Measurements from ENCODE around the gene KRTAP25-1.

KRTAP25-1 gene, protein sequence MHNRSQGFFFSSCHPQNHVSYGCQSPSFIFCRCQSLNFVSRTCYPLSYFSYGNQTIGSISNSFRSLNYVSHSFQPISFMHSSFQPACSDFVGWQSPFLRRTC

GRCh38 chr21:30289215-30289614 is at the start of gene KRTAP25-1:
Gene KRTAP25-1, minus strand, starts transcription at chr21:30289514. Its CDS starts 24 bp downstream, at chr21:30289490.
- no peaks in the 10 kb centered on the region for H3K4me1 Mint-ChIP-seq (ENCODE audit: low read depth)
- no peak within 1 kb of the TSS for H3K4me3 Mint-ChIP-seq
- no peaks in the 10 kb centered on the region for H3K9me3 Mint-ChIP-seq (ENCODE audit: low read depth)
- peaks cover 8% of the 10 kb centered on the region for H3K27me3 Mint-ChIP-seq
- H3K36me3 Mint-ChIP-seq = no peaks in the 10 kb centered on the region
- no peak within 1 kb of the TSS for H3K27ac Mint-ChIP-seq

GRCh38 chr21:30338717-30339116 is 49.4 kb upstream of the KRTAP25-1 start:
- no peaks in the 10 kb centered on the region for H3K9me3 Mint-ChIP-seq (ENCODE audit: low read depth)
- H3K4me3 Mint-ChIP-seq = no peak overlapping the region
- no peaks in the 10 kb centered on the region for H3K4me1 Mint-ChIP-seq (ENCODE audit: low read depth)
- no peaks in the 10 kb centered on the region for H3K36me3 Mint-ChIP-seq
- H3K27me3 Mint-ChIP-seq = peaks cover 7% of the 10 kb centered on the region
- H3K27ac Mint-ChIP-seq = no peak overlapping the region

GRCh38 chr21:30337772-30338171 is 48.5 kb upstream of the KRTAP25-1 start:
- H3K27ac Mint-ChIP-seq = no peak overlapping the region
- H3K4me3 Mint-ChIP-seq = no peak overlapping the region
- peaks cover 4% of the 10 kb centered on the region for H3K27me3 Mint-ChIP-seq
- no peaks in the 10 kb centered on the region for H3K36me3 Mint-ChIP-seq
- no peaks in the 10 kb centered on the region for H3K9me3 Mint-ChIP-seq (ENCODE audit: low read depth)
- no peaks in the 10 kb centered on the region for H3K4me1 Mint-ChIP-seq (ENCODE audit: low read depth)

- no peaks in the 10 kb centered on the region for H3K9me3 Mint-ChIP-seq (ENCODE audit: low read depth)
- peaks cover 4% of the 10 kb centered on the region for H3K27me3 Mint-ChIP-seq
- no peak within 1 kb of the TSS for H3K27ac Mint-ChIP-seq
Observed at GRCh38 chr21:30337276-30337744, 48.0 kb upstream of the KRTAP25-1 start, which contains the start of gene KRTAP27-1. Gene KRTAP27-1, minus strand, starts transcription at chr21:30337694. Its CDS starts 26 bp downstream, at chr21:30337668.

DNA sequence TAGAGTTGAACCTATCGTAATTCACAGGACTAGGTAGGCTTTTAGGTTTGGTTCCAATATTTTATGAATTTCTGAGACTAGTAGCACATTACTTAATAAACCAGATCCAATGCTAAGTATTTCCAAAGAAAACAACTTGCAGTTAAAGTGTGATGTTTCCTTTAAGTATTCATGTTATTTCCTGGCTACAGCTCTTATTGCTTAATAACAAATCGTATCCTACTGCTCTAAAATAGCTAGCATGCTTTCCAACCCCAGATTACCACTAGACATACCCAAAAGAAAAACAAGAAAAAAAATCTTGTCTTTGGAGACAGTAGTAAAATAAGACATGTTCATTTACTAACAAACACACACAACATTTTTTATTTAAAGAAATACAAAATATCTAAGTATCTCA is 47.3 kb upstream of the KRTAP25-1 start:
- Mint-ChIP-seq H3K4me3 (no peak overlapping the region), H3K27ac (no peak overlapping the region), H3K27me3 (peaks cover 1% of the 10 kb centered on the region), H3K36me3 (no peaks in the 10 kb centered on the region), H3K9me3 (ENCODE audit: low read depth) (no peaks in the 10 kb centered on the region), H3K4me1 (ENCODE audit: low read depth) (no peaks in the 10 kb centered on the region)

More at GRCh38 chr21:30337276-30337744, 48.0 kb upstream of the KRTAP25-1 start, which contains the start of gene KRTAP27-1:
- Mint-ChIP-seq H3K36me3 (no peaks in the 10 kb centered on the region), H3K4me3 (no peak within 1 kb of the TSS), H3K4me1 (ENCODE audit: low read depth) (no peaks in the 10 kb centered on the region)

DNA sequence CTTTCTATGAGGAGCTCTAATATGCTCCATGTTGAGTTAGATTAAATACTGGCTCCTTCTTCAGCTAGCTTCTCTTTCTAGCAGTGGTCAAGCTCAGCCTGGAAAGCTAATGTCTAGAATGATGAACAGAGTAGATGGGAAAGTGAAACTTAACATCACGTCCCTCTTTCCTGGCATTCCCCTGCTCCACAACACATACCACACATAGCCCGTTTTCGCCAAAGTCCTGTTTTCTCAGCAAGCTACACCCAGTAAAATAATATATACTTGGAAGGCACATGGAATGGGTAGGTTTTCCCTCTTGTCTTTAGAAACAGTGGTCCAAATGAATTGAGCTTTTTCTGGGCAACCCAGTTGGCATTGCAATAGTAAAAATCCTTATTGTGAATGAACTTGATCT is 44.4 kb upstream of the KRTAP25-1 start:
- no peaks in the 10 kb centered on the region for H3K9me3 Mint-ChIP-seq (ENCODE audit: low read depth)

DNA sequence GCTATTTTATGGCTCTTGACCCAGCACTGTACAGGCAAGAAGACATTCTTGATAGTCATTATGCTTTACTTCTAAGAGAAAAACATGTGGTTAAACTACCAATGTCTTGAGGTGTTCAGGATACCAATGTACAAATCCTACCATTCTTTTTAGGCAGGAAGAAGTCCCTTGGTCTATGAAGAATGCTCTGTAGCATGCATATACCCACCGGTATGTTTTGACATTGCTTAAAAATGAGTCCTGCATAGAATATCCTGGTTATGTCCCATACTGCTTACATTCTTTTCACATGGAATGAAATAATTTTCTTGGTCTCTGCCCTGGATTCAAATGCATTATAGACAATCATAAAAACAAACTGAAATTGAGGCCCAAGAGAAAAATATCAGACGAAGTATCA is 43.4 kb upstream of the KRTAP25-1 start:
- no peaks in the 10 kb centered on the region for H3K4me1 Mint-ChIP-seq (ENCODE audit: low read depth)
- H3K4me3 Mint-ChIP-seq = no peak overlapping the region
- H3K27ac Mint-ChIP-seq = no peak overlapping the region
- no peaks in the 10 kb centered on the region for H3K36me3 Mint-ChIP-seq
- H3K9me3 Mint-ChIP-seq (ENCODE audit: low read depth) = no peaks in the 10 kb centered on the region
- H3K27me3 Mint-ChIP-seq = no peaks in the 10 kb centered on the region

More for the DNA sequence above, 44.4 kb upstream of the KRTAP25-1 start:
- Mint-ChIP-seq H3K36me3 (no peaks in the 10 kb centered on the region), H3K27me3 (no peaks in the 10 kb centered on the region), H3K4me1 (ENCODE audit: low read depth) (no peaks in the 10 kb centered on the region), H3K27ac (no peak overlapping the region), H3K4me3 (no peak overlapping the region)

DNA sequence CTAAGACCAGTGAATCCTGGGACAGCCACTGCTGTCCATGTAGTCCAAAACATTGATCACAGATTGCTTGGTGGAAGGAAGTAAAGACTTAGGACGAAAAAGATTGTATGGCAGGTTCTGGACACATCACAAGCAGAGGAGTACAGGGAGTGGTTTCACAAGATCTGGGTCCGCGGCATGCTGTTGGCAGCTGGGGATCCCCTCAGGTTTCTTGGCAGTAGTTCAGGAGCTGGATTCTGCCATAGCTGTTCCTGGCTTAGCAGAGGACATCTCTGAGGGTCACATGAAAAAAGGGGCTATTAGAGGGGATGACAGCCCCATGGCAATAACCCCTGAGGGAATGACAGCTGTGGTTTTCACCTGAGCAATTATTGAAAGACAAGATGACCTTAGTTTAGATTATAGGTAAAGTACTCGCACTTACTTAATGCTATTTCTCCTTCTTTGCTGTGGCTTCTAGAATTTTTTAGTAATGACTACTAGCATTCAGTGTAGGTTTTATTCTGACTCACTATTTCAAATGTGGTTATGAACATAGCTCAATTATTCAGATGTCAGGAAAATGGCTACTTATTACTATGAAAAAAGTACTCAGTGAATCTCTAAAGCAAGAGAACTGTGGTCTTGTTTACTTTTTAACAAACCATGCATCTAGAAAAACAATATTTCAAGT is 40.0 kb upstream of the KRTAP25-1 start:
- no peaks in the 10 kb centered on the region for H3K36me3 Mint-ChIP-seq

DNA sequence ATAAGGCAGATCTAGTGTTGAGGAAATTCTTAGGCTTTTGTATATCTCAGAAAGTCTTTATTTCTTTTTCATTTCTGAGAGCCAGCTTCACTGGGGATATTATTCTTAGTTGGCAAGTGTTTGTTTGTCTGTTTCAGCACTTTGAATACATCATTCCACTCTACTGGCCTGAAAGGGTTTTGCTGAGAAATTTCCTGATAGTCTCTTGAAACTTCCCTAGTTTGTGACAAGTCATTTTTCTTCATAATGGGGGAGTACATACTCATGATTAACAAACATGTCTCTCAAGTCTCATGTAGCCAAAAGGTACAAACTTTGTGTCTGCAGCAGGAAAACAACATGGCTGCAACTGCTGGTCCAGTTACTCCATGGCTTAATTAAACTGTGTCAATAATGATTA is 37.1 kb upstream of the KRTAP25-1 start:
- H3K4me1 Mint-ChIP-seq (ENCODE audit: low read depth) = no peaks in the 10 kb centered on the region
- H3K4me3 Mint-ChIP-seq = no peak overlapping the region
- peaks cover 9% of the 10 kb centered on the region for H3K9me3 Mint-ChIP-seq (ENCODE audit: low read depth)
- H3K27me3 Mint-ChIP-seq = peaks cover 7% of the 10 kb centered on the region
- H3K36me3 Mint-ChIP-seq = no peaks in the 10 kb centered on the region
- H3K27ac Mint-ChIP-seq = no peak overlapping the region

More for the DNA sequence above, 40.0 kb upstream of the KRTAP25-1 start:
- no peak overlapping the region for H3K27ac Mint-ChIP-seq
- peaks cover 3% of the 10 kb centered on the region for H3K27me3 Mint-ChIP-seq
- peaks cover 9% of the 10 kb centered on the region for H3K9me3 Mint-ChIP-seq (ENCODE audit: low read depth)
- no peaks in the 10 kb centered on the region for H3K4me1 Mint-ChIP-seq (ENCODE audit: low read depth)
- no peak overlapping the region for H3K4me3 Mint-ChIP-seq

DNA sequence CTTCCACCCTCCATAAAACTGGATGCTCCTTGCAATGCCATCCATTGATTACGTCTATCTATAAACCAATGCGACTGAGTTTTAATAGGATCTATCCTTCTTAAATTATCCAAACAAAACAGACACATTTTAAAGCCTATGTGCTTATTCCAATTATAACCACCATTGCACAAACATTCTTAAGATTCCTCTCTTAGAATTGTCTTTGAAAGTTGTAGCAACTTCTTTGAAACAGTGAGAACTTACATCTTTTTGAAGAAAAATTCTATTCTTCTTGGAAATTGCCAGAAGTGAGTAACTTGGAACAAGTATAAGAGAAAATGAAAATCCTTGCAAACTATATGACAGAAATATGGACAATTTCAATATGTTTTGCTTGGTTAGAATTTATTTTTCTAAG is 30.9 kb upstream of the KRTAP25-1 start, which contains the start of gene KRTAP26-1:
TSS of gene KRTAP26-1 (minus strand) at position 101 of the 400 bp plus-strand sequence. CDS start 280 bp downstream, outside the sequence.
- no peak within 1 kb of the TSS for H3K27ac Mint-ChIP-seq
- no peaks in the 10 kb centered on the region for H3K9me3 Mint-ChIP-seq (ENCODE audit: low read depth)
- H3K27me3 Mint-ChIP-seq = peaks cover 7% of the 10 kb centered on the region
- no peak within 1 kb of the TSS for H3K4me3 Mint-ChIP-seq
- H3K4me1 Mint-ChIP-seq (ENCODE audit: low read depth) = no peaks in the 10 kb centered on the region
- H3K36me3 Mint-ChIP-seq = no peaks in the 10 kb centered on the region

DNA sequence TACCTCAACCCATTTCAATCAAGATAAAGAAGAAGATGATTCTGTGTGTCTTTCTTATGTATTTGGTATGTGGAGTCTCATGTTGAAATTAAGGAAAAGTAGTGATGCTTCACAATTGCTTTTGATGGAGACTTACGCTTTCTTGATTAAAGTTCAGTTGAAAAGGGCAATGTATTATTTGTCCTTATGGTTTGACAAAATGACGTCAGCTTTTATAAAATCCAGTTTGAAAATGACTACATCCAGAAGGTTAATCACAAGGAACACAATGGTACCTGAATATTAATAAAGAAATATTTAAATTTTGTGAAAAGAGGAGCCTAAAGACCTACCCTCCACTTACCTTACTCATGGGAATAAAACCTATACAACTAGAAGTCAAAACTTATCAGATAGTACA is 26.4 kb upstream of the KRTAP25-1 start:
- H3K4me1 Mint-ChIP-seq (ENCODE audit: low read depth) = no peaks in the 10 kb centered on the region
- H3K27me3 Mint-ChIP-seq = peaks cover 2% of the 10 kb centered on the region
- no peaks in the 10 kb centered on the region for H3K9me3 Mint-ChIP-seq (ENCODE audit: low read depth)
- no peak overlapping the region for H3K27ac Mint-ChIP-seq
- no peak overlapping the region for H3K4me3 Mint-ChIP-seq
- no peaks in the 10 kb centered on the region for H3K36me3 Mint-ChIP-seq

GRCh38 chr21:30306884-30307283 is 17.6 kb upstream of the KRTAP25-1 start:
- no peaks in the 10 kb centered on the region for H3K4me1 Mint-ChIP-seq (ENCODE audit: low read depth)
- no peaks in the 10 kb centered on the region for H3K27me3 Mint-ChIP-seq
- H3K27ac Mint-ChIP-seq = no peak overlapping the region
- H3K9me3 Mint-ChIP-seq (ENCODE audit: low read depth) = peaks cover under 1% of the 10 kb centered on the region
- no peaks in the 10 kb centered on the region for H3K36me3 Mint-ChIP-seq
- H3K4me3 Mint-ChIP-seq = no peak overlapping the region

DNA sequence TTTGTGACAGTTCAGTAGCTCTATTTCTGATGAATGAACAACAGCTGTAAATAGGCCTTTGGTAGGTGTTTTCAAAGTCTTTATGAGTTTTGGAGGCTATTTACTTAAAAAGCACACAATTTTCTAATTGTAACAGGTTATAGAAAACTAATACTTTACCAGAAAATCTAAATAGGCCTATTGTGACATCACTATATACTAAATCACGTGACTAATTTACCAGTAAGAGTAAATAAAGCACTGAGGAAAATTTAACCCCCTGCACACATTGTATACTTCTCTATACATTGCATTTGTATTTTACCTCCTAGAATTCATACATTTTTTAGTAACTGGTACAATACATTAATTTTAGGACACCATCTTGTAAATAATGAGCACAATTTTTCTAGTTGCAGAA is 15.8 kb upstream of the KRTAP25-1 start:
- Mint-ChIP-seq H3K27ac (no peak overlapping the region), H3K4me1 (ENCODE audit: low read depth) (no peaks in the 10 kb centered on the region), H3K27me3 (no peaks in the 10 kb centered on the region), H3K4me3 (no peak overlapping the region), H3K9me3 (ENCODE audit: low read depth) (peaks cover 5% of the 10 kb centered on the region), H3K36me3 (no peaks in the 10 kb centered on the region)

- no peak within 1 kb of the TSS for H3K27ac Mint-ChIP-seq
- no peak within 1 kb of the TSS for H3K4me3 Mint-ChIP-seq
Observed at GRCh38 chr21:30282850-30283249, 6.5 kb downstream of the KRTAP25-1 start, which contains the start of gene KRTAP24-1. Gene KRTAP24-1, minus strand, starts transcription at chr21:30282950. Its CDS starts 18 bp downstream, at chr21:30282932.

DNA sequence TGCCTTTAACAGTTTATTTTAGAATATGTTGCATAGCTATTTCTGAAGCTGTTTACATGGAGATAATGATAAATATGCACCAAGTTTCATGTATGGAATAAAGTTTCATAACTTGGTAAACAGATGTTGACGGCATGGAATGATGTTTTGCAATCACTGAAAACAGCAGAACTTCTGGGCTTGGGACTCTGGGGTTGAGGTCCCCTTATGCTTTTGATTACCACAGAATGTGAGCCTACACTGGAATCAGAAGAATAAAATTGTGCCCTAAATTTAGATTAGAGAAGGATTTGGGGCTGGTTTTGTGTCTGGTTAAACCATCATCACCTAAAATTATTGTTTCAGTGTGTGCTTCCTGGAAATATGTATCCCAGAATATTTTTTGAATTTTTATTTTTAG is 17.7 kb downstream of the KRTAP25-1 start:
- H3K4me3 Mint-ChIP-seq = no peak overlapping the region
- no peak overlapping the region for H3K27ac Mint-ChIP-seq
- peaks cover 6% of the 10 kb centered on the region for H3K27me3 Mint-ChIP-seq
- no peaks in the 10 kb centered on the region for H3K36me3 Mint-ChIP-seq
- no peaks in the 10 kb centered on the region for H3K9me3 Mint-ChIP-seq (ENCODE audit: low read depth)
- H3K4me1 Mint-ChIP-seq (ENCODE audit: low read depth) = no peaks in the 10 kb centered on the region

More at GRCh38 chr21:30282850-30283249, 6.5 kb downstream of the KRTAP25-1 start, which contains the start of gene KRTAP24-1:
- Mint-ChIP-seq H3K9me3 (ENCODE audit: low read depth) (no peaks in the 10 kb centered on the region), H3K27me3 (peaks cover 6% of the 10 kb centered on the region), H3K36me3 (no peaks in the 10 kb centered on the region), H3K4me1 (ENCODE audit: low read depth) (no peaks in the 10 kb centered on the region)

All from activated naive CD8-positive, alpha-beta T cell (primary cell).